ENCODE data around the gene OGDH.
"Not testable (repeated sequence)": the region's sequence is repeated elsewhere in the genome, so short reads cannot be mapped to it uniquely, and the experiment has no call there.

The OGDH gene

GRCh38 chr7:44580945-44581878 is 25.2 kb upstream of the OGDH start:
- DNase-seq: no peak

GRCh38 chr7:44581879-44582603 is 24.4 kb upstream of the OGDH start, which contains the start of gene TMED4:
Gene TMED4, minus strand, starts transcription at chr7:44582231. Its CDS starts 25 bp downstream, at chr7:44582206.
- DNase-seq: peak; percentile 93

DNA sequence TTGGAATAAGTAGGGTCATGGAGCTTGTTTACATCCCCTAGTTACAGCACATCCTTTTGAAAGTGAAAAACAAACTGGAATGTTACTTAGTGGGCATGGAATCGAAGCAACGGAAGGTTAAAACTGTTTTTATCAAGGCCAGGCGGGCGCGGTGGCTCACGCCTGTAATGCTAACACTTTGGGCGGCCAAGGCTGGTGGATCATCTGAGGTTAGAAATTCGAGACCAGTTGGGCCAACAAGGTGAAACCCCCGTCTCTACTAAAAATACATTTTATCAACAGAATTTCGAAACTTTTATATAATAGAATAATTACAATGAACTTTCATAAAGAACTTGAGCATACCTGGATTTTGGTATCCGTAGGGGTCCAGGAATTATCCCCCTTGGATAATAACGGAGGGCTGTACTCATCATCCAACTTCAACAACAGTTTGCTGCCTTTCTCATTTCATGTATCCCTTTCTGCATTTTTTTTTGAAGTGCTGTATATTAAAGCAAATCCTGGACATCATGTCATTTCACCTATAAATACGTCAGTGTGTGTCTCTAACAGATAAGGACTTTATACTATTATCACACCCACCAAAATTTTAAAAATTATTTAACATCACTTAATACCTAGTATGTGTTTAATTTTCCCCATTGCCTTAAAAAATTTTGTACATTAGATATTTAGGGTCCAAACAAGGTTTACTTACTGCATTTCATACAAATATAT is 23.1 kb upstream of the OGDH start:
- no peak for DNase-seq

- peak; percentile 20 for DNase-seq
Measured at GRCh38 chr7:44587843-44588711, 18.4 kb upstream of the OGDH start.

DNA sequence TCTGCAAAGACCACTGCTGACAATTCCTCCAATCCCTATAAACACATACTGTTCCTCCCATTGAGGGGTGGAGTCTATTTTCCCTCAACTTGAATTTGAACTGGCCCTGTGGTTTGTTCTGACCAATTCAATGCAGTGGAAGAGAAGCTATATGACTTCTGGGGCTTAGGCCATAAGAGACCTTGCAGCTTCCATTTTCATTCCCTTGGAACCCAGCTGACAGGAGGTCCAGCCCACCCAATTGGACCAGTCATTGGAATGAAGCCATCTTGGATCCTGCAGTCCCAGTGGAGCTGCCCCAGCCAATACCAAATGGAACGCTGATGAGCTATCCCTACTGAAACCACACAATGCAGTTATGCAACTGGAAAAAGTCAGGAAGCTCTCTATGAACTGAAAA is 15.5 kb upstream of the OGDH start:
- DNase-seq: no peak

- DNase-seq: no peak
Measured at GRCh38 chr7:44595934-44596635, 10.3 kb upstream of the OGDH start.

GRCh38 chr7:44597181-44597580 is 9.2 kb upstream of the OGDH start:
- DNase-seq: not testable (repeated sequence)

- no peak for DNase-seq
Measured at GRCh38 chr7:44599222-44599621, 7.2 kb upstream of the OGDH start.

DNA sequence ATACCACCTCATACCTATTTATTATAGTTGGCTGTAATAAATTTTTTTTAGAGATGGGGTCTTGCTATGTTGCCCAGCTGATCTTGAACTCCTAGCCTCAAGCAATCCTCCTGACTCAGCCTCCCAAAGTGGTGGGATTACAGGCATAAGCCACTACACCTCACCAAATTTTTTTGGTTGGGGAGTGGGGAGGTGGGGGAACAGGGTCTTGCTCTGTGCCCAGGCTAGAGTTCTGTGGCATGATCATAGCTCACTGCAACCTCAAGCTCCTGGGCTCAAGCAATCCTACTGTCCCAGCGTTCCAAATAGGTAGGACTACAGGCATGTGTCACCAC is 3.9 kb upstream of the OGDH start:
- no peak for DNase-seq

DNA sequence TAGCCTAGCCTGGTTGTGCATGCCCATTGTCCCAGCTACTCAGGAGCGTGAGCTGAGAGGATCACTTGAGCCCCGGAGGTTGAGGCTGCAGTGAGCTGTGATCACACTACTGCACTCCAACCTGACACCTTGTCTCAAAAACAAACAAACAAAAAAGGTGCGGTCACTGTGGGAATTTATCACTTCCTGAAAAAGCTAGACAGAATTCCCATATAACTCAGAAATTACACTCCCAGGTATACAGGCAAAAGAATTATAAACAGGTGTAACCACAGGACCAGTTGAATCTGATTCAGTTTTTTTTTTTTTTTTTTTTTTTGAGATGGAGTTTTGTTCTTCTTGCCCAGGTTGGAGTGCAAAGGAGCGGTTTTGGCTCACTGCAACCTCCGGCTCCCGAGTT is 3.2 kb upstream of the OGDH start:
- DNase-seq: no peak

- no peak for DNase-seq
Measured at GRCh38 chr7:44604941-44605340, 1.5 kb upstream of the OGDH start.

DNA sequence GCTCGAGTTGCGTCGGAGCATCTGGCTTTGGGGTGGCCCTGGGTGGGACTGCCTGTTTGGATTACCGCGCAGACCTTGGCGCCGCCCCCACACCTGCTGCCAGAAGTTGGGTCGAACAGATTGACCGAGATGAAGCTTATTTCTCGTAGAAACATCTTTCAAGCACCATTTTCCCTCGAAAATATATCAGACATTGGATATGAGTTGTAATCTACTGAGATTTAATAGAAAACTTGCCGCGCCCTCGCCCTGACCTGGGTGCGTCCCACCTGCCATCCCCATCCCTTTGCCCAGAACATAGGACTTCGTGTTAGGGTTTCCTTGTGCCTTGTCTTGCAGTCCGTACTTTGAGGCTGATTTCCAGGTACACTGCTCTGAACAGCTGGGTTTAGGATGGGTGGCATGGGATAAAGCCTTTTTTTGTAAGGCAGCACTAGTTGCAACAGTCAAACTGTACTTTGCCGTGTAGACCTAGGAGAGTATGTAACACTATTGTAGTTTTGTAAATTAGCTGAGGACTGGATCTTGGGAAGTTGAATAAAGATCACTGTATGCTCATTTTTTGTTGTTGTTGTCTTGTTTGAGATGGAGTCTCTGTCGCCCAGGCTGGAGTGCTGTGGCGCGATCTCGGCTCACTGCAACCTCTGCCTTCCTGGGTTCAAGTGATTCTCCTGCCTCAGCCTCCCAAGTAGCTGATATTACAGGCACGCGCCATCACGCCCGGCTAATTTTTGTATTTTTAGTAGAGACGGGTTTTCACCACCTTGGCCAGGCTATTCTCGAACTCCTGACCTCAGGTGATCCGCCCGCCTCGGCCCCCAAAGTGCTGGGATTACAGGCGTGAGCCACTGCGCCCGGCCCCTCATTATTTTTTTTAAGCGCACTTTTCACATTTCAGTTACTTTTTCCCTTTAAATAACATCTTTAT is 978 bp downstream of the OGDH start:
- DNase-seq: no peak

- no peak for DNase-seq
Measured at GRCh38 chr7:44608916-44609648, 2.7 kb downstream of the OGDH start.

DNA sequence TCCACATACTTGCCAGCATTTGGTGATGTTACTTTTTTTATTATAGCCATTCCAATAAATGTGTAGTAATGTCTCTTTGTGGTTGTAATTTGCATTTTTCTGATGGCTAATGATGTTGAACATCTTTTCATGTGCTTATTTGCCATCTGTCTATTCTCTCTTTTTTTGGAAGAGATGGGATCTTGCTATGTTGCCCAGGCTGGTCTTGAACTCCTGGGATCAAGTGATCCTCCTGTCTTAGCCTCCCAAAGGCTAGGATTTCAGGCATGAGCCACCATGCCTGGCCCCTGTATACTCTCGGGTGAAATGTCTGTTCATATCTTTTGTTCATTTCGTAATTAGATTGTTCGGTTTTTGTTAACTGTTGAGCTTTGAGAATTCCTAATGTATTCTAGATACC is 3.4 kb downstream of the OGDH start:
- DNase-seq: no peak

DNA sequence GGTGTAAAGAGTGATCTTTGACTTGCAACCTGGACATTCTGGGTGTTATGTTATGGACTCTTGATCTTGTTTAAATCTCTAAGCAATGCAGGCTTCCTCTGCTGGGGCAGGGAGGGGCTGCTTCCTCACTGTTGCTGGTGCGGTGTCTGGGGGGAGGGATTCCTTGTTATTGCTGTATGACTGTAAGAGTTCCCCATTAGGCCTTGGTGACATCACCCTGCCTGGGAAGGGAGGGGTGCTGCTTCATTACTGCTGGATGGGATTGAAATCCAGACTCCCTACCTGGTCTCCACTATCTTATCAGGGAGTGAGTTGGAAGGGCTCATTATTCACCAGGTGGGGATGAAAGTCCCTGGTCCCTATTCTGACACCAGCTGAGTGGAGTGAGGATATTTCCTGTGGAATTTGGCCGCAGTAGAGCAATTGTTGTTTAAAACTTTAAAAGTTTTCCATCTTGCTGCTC is 8.8 kb downstream of the OGDH start:
- DNase-seq: no peak

DNA sequence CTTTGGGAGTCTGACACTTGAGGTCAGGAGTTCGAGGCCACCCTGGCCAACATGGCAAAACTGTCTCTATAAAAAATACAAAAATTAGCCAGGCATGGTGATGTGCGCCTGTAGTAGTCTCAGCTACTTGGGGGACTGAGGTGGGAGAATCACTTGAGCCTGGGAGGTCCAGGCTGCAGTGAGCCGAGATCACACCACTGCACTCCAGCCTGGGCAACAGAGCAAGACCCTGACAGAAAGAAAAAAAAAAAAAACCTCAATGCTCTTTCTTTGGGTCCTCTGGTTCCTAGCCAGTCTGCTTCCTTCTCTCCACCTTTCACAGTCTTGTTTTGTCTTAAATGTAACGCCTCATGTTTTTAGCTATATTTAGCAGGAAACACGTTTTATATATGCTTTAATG is 9.4 kb downstream of the OGDH start:
- no peak for DNase-seq

GRCh38 chr7:44616545-44616944 is 10.1 kb downstream of the OGDH start:
- DNase-seq: no peak

DNA sequence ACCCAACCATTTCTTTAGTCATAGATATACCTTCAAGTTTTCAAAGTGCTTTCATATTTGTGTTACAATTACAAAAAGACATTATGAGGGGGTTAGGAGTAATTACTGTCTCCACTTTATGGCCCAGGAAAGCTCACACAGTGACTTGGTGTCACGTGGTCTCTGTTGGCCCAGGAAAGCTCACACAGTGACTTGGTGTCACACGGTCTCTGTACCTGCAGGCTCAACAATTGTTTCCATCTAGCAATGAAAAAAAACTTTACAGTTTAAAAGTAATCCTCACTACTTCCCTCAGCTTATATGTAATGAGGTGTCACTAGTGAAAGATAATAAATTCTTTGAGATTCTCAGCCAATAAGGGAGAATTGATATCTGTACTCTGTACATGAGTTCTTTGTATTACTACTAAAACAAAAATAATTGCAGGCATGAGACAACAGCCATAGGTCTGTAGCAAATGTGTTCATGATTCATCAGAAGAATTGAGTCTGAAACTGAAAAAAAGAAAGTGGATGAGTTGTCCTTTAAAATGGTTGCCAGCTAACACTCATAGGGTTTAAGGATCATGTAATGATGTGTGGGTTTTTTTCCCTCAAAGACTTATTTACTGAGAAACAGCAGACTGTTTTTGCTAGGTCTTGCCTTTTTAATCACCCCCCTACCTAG is 10.9 kb downstream of the OGDH start:
- DNase-seq: no peak

DNA sequence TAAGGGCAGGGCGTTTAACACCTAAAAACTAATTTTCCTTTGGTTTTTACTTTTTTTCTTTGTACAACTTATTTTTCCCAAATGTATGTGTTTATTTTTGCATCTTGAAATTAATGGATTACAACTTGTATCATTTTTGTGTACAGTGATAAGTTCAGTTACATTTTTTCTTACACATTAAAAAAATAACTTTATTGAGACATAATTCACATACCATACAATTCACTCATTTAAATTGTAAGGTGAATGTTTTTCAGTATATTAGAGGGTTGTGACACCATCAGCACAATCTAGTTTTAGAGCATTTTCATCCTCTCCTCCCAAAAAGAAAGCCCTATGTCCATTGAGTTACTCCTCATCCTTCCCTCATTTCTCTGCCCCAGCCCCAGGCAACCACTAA is 11.6 kb downstream of the OGDH start:
- DNase-seq: no peak
